Measurements from ENCODE around the gene DHX38.
"Not testable (repeated sequence)": the region's sequence is repeated elsewhere in the genome, so short reads cannot be mapped to it uniquely, and the experiment has no call there.

The DHX38 gene

DNA sequence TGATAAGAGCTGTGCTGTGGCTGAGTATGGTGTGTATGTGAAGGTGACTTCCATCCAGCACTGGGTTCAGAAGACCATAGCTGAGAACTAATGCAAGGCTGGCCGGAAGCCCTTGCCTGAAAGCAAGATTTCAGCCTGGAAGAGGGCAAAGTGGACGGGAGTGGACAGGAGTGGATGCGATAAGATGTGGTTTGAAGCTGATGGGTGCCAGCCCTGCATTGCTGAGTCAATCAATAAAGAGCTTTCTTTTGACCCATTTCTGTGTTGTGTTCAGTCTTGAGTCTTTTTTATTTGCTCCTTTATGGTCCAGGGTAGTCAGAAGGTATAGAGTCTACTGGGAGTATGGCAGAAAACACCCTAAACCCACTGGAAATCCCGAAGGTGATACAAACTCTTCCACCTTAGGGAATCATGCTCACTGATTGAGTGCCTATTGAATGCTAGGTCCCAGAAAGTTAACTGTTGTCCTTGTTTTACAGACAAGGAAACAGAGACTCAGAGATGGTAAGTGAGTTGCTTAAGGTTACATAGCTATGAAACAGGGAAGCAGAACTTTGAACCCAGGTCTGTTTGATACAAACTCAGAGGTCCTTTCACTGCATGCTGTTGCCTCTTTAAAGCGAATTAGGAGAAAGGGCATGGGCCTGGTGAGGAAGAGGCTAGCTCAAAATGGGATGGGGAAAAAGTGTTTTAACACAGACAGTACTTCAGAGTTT lies 16.5 kb upstream of the DHX38 start:
- DNase-seq = not testable (repeated sequence)

DNA sequence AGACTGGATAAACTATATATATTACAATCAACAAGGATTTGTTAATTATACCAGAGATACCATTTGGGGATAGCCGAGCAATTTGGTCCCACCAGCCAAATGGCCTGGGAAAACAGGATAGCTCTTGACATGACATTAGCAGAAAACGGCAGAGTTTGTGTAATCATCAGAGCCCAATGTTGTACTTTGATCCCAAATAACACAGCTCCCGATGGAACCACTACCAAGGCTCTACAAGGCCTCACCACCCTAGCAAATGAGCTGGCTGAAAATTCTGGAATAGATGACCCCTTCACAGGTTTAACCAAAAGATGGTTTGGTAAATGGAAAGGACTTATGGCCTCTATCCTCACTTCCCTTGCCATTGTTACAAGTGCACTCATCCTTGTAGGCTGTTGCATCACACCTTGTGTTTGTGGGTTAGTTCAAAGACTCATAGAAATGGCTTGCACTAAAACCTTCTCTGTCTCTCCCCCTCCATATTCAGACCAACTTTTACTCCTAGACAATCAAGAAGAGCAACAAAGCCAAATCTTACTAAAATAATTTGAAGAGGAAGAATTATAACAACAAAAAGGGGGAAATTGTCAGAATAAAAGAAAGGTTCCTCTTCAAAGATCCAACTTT lies 9.8 kb upstream of the DHX38 start:
- no peak for DNase-seq

DNA sequence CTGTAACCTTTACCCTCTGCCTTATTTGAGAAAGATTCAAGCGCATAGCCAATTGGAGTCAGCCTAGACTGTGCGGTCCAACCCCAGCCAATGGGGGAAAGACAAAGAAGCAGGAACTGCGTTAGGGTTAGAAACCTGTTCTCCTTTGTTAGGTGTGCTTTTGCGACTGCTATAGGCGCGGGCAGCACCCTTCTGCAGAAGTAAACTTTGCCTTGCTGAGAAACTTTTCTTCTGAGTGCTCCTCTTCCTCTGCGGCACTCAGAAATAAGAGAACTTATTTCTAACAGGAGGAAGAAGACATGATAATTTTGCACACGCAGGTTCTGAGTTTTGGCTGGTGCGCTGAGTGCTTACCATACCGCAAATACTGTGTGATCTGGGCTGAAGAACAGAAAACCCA lies 9.2 kb upstream of the DHX38 start:
- DNase-seq = no peak

DNA sequence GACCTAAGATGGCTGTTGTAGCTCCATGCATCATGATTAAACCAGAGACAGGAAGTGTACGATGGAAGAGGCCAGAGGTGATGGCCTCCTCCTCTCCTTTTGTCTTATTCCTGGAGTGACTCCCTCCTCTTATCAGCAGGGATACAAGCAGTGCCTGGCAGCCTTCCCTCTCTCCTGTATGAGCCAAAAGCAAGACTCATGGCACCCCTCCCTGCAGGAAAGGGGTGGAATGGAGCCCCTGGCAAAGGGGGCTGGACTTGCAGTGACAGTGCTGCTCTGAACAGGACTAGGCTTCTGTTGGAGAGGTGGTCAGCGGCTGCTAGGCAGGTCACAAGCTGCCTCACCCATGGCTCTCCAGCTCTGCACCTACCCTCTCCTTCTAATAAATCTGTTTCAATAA lies 8.6 kb upstream of the DHX38 start:
- no peak for DNase-seq

DNA sequence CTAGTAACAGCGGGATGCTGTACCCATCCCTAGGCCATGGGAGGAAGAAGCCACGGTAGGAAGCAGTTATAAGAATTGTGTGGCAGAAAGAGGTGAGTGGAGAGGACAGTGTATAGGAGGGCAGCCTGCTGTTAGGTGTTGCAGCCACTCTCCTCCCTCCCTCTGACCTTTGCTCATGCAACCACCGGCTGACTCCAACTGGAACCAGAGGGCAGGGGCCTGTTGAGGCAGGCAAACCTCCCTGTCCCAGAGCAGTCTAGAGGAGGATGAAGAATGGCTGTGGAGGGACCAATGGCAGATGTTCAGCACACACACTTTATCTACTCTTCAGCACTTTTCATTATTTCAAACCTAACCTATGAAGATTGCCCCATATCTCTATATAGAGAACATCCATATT lies 2.4 kb upstream of the DHX38 start:
- DNase-seq = no peak

DNA sequence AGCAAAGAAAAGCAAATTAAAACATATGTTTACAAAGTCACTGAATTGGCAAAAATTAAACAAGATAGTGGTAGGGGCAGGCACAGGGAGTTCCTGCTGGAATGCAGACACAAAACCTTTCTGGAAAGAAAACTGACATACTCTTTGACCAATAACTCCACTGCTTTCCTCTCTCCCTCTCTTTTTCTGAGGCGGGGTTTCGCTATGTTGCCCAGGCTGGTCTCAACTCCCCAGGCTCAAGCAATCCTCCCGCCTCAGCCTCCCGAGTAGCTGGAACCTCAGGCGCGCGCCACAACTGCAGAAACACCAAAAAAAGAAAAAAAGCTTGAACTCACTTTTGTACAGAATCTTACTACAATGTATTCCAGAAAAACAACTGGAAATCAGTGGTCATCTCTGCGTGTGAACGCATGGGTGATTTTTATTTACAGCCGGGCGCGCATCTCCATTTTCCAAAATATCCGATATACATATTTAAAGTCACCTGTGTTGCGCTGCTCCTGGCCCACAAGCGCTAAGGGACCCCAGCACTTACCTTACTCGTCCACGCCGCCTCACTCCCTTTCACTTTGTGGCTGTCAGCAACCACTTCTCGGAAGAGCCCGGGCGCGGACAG lies 707 bp upstream of the DHX38 start:
- no peak for DNase-seq

DNA sequence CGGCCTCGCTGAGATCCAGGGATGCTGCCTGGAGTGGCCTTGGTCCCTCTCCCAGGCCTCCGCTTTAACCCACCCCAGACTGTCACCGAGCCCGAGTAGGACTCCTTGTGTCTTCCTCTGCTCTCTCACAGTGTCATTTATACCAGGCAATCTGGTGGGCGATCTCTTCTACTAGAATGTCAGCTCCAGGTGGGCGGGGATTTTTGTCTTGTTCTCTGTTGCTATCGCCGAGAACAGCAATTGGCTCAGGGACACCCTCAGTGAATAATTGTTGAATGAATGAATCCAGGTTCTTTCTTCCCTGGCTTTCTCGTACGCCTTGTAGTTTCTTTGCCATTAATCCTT lies 591 bp downstream of the DHX38 start:
- no peak for DNase-seq

DNA sequence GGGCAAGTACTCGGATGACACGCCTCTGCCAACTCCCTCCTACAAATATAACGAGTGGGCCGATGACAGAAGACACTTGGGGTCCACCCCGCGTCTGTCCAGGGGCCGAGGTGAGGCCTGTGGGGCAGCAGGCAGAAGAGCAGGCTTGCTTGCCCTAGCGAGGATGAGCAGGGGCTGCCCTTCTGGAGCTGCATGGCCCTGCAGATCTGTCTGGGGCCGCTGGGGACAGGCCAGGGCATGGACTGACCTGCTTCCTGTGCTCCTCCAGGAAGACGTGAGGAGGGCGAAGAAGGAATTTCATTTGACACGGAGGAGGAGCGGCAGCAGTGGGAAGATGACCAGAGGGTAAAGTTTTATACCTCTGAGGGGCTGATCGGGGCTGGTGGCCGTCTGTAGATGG lies 5.3 kb downstream of the DHX38 start:
- no peak for DNase-seq

DNA sequence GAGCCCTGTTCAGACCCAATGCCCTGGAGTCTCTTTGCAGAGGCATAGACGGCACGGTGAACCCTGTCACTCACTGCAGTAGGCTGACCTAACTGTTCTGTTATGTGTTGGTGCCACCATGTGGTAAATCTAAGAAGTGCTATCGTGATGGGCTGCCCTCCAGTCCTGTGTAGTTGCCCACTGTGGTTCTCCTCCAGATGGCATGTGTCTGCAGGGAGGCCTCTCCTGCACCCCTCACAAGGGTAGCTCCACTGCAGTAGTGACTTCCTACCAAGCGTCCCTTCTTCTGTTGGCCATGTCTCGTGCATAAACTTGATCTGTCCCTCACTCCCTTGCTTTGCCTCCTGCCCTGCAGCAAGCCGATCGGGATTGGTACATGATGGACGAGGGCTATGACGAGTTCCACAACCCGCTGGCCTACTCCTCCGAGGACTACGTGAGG lies 5.8 kb downstream of the DHX38 start:
- DNase-seq = peak; percentile 12

DNA sequence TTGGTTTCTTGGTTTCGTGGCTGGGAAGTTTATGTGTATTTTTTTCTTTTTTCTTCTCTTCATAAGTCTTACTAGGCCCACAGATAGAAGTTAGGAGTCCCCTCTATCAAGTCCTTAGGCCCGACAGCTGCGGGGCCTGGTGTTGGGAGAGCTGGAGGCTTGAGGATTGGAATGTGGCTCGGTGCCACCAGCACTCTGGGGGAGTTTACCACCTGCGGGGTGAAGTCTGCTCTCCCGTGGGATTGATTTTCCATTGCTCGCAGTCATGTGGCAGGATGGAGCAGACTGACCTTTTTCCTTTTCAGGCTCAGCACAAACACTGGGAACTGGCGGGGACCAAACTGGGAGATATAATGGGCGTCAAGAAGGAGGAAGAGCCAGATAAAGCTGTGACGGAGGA lies 7.5 kb downstream of the DHX38 start:
- DNase-seq = no peak

DNA sequence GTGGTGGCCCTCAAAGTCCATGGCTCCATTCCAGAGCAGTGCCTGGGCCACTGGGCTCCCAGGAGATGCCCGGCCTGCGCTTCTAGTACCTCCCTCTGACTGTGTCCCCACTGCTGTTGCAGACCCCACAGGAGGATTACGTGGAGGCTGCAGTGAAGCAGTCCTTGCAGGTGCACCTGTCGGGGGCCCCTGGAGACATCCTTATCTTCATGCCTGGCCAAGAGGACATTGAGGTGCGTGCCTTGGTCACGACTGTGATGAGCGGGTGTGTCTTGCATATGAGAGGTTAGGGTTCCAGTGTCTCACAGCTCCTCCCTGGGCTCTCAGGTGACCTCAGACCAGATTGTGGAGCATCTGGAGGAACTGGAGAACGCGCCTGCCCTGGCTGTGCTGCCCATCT lies 11.3 kb downstream of the DHX38 start:
- no peak for DNase-seq

DNA sequence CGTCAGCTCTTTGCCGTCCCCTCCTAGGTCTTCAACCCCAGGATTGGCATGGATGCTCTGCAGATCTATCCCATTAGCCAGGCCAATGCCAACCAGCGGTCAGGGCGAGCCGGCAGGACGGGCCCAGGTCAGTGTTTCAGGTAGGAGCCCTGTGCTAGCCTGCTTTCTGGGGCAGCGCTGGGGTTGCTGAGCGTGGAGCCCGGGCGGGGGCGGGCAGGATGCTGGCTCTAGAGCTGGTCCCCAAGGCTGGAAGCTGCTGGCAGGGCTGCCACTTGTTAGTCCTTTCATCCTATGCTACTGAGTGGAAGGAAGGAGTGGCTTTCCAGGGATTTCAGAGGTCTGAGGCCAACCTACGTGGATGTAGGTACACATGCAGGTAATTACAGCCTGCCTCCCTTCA lies 12.3 kb downstream of the DHX38 start:
- DNase-seq = no peak

DNA sequence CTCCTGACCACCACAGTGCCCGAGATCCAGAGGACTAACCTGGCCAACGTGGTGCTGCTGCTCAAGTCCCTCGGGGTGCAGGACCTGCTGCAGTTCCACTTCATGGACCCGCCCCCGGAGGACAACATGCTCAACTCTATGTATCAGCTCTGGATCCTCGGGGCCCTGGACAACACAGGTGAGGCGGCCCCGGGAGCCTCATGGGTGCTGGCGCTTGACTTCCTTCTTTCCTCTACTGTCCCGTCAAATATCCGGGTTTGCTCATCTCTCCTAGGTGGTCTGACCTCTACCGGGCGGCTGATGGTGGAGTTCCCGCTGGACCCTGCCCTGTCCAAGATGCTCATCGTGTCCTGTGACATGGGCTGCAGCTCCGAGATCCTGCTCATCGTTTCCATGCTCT lies 13.7 kb downstream of the DHX38 start:
- no peak for DNase-seq

DNA sequence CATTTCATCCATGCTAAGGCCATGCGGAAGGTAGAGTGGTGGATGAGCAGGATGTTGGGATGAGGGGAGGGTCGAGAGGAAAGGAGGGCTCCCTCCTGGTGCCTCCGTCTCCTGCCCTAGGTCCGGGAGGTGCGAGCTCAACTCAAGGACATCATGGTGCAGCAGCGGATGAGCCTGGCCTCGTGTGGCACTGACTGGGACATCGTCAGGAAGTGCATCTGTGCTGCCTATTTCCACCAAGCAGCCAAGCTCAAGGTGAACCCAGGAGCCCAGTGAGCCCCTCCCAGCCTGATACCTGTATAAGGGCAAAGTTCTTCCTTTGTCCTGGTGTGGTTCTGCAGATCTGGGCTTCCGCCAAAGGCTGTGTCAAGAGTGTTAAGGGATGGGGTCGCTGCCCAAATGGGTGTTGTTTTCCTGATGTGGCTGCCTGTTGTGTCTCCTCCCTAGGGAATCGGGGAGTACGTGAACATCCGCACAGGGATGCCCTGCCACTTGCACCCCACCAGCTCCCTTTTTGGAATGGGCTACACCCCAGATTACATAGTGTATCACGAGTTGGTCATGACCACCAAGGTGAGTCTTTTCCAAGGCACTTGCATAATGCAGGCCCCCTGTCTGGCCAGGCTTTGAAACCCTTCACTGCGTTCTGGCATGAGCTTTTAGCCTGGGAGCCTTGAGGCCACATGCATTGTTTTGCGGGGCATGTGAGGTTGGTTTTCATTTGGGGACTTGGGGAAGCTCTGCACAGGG lies 14.9 kb downstream of the DHX38 start:
- DNase-seq = no peak

DNA sequence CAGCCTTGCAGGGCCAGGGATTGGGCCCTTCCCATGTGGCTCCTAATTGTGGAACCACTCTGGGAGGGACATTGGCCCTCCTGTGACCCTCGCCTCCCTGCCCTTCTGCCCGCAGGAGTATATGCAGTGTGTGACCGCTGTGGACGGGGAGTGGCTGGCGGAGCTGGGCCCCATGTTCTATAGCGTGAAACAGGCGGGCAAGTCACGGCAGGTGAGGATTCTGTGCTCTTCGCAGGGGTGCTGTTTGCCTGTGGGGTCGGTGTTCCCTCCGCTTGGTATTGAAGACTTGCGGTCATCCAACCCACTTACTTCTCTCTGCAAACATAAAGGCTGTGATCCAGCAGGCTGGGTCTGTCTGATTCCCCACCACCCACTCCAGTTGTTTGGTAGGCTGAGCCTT lies 15.7 kb downstream of the DHX38 start:
- DNase-seq = no peak

DNA sequence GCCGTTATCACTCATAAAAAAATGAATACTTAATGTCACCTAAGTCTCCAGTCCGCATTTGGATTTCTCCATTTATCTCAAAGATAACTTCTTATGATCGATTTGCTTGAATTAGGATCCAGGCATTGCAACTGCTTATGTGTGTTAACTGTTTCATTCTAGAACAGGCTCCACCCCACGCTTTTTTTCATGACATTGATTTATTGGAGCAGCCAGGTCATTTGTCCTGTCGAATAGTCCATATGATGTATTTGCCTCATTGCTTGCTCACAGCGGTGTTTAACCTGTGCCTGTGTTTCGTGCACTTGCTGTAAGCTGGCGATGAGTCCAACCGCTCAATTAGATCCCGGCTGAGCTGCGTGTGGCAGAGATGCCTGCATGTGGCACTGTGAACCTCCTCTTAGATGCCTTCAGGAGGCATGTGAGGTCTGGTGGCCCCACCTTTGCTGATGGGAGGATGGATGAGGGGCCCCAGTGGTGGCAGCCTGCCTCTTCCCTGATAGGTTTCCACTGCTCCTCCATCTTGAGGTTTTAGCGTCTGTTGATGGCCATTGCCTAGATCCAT lies 16.4 kb downstream of the DHX38 start:
- no peak for DNase-seq

DNA sequence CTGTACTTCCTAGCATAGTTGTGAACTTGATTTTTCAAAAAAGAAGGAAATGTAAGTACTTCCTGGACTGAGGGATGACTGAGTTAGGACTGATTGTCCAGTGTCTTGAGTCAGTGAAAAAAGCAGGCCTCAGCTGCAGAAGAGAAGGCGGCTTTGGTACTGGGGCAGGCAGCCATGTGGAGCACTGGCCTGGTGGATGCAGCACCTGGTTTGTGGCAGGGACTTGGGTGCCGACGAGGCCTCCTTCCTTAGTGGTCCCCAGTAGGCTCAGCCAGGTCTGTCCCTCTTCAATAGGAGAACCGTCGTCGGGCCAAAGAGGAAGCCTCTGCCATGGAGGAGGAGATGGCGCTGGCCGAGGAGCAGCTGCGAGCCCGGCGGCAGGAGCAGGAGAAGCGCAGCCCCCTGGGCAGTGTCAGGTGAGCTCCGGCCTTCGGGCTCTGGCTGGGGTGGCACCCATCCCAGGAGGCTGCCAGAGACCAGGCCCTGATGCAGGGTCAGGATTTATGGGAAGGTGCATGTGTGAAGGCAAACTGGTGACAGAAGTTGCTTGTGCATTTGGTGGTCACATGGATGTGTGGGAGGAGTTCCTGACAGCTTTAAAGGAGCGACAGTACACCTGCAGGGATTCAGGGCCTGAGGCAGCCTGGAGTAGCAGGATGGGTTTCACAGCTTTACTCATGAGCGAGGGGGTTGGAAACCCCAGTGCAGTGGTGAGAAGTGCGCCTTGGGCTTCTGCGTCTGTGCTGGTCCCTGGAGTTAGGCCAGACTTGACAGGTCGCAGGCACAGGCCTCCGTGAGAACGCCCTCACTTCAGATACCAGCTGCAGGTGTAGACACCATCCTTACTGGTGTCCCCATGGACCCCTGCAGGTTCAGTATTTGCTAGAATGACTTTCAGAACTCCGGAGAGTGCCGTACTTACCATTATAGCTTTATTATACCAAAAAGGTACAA lies 17.3 kb downstream of the DHX38 start:
- no peak for DNase-seq

DNA sequence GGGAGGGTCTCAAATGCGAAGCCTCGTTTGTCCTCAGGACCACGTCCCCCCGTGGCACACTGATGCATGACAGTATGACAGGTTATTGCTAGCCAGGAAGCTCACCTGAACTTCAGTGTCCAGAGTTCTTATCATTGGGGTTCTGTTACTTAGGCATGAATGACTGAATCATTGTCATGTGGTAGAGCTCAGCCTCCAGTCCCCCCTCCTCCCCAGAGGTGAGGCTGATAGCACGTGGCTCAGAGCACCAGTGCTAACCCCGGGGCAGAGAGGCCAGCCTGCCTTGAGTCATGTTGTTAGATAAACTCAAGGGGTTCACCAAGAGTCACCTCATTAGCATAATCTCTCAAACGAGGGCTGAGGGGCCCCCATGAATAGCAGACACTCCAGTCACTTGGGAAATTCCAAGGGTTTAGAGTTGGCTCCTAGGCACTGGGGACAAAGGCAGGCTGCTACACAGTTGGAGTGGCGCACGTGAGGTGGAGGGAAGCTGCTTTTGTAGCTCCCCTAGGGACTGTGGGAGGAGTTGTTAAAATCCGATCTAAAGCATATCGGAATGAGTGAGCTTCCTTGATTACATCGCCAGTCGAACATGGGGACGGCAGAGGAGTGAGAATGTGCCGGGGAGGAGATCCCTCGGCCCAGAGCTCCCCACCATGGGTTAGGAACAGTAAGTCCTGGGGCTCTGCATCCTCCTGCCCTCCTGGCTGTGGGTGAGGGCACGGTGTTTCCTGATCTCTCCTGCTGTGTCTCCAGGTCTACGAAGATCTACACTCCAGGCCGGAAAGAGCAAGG lies 18.2 kb downstream of the DHX38 start:
- DNase-seq = no peak

DNA sequence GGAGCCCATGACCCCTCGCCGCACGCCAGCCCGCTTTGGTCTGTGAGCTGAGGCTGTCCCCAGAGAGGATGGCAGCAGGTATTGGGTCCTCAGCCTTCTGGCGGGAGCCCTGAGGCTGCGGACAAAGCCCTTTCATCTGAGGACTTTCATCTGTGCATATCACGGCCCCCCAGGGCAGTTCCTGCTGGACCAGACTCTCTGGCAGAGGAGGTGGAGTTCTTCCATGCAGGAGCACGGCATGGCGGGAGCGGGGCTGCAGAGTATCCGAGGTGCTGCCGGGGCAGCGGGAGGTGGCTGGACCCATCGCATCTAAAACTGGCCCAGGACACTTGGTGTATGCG lies 18.8 kb downstream of the DHX38 start:
- DNase-seq = no peak

DNA sequence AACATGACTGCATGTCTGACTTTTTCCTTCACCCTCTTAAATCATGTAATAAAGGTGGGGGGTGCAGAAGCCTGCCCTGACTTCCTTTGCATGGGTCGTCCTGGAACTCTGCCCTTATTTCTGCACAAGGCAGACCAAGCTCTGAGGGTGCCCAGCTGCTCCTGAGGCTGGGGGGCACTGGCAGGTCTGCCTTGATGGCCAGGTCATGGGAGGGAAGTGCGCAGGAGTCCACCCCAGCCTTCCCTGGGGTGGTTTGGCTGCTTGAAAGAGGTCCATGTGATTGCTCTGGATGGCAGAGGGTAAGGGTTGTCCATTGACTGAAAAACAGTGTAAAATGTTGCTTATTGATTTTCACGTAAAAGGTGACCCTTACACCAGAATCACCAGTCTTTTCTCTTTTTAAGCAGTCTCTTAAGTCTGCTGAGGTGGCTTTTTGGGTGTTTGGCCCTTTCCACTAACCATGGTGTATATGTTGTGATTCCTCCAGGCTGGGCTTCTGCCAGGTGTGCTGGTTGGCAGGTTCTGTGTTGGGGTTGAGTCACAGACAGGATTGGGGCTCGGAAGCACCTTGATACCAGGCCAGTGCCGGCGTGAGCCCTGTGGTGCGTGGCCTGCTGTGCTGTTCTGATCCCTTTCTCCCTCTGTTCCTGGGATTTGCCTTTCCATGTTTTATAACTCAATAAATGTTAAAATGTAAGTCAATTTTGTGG lies 19.4 kb downstream of the DHX38 start:
- no peak for DNase-seq

DNA sequence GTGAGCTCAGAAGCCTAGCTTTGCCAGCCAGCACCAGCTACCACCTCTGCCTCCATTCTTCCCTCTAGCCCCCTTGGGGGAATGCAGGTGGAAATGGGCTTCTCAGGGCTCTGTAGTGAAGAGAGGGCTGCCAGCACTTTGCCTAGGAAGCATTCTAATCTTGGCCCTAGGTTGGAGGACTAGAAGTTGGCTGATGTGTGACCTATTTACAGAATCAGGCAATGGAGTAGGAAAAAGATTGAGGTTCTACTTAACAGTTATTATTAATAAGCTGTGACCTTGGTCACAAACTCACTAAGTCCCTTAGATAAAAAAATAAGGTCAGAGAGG lies 19.9 kb downstream of the DHX38 start:
- no peak for DNase-seq
